B cell (primary cell): Measurements from ENCODE around the gene HDAC7. TPM values are rescaled to one million over a fixed set of nuclear protein-coding genes. Genes with fewer than 3 reads are reported as not detected.

Experiments
- ATAC-seq: fragments of 200-7000 bp; cut with Tn5 transposase; one replicate; pipeline ENCODE4 v1.10.0; 2021; ENCODE audit warnings: low read depth, mild to moderate bottlenecking, moderate number of reproducible peaks, moderate library complexity
- CTCF ChIA-PET: fragments of 350-600 bp; sonication (Branson Sonifier 250); formaldehyde crosslinking; loops from one replicate; lab custom pipeline; 2021; ENCODE audit warnings: antibody characterized with exemption, inconsistent platforms; lab: Charles Lee
- POLR2A ChIA-PET: fragments of 350-600 bp; sonication (Branson Sonifier 250); formaldehyde crosslinking; loops from one replicate; lab custom pipeline; 2021; ENCODE audit warnings: antibody characterized with exemption; lab: Charles Lee
- DNase-seq: peaks from one replicate; pipeline ENCODE4 v3.0.0; 2013
- H2AFZ ChIP-seq: 2 replicates; pipeline ENCODE4 v1.6.1; 2012; ENCODE audit warnings: mild to moderate bottlenecking, low read depth, low read length; ENCODE audit not compliant: insufficient read depth, poor library complexity, severe bottlenecking
- H3K27ac ChIP-seq, 2 donors: 1 replicate in 1 of 2; 2 replicates in 1 of 2; pipeline ENCODE4 v1.5.1; 2012 to 2013; ENCODE audit warnings: low read length in 2 of 2, mild to moderate bottlenecking in 2 of 2, moderate library complexity in 1 of 2
- H3K27me3 ChIP-seq, 4 experiments: fragments of 200-600 bp in 1 of 4; sonication (generic) in 1 of 4; replicated peaks in 1 of 4; 1 replicate in 2 of 4; 2 replicates in 2 of 4; pipeline versions ENCODE4 v1.6.1 to v1.7.0; 2013 to 2016; ENCODE audit warnings: low read length in 3 of 4, mild to moderate bottlenecking in 2 of 4, mixed read lengths in 1 of 4, moderate library complexity in 1 of 4; ENCODE audit not compliant: insufficient read depth in 4 of 4, control insufficient read depth in 3 of 4; ENCODE audit errors: control extremely low read depth in 1 of 4
- H3K36me3 ChIP-seq, 2 experiments: replicated peaks in 1 of 2; 1 replicate in 1 of 2; 2 replicates in 1 of 2; pipeline versions ENCODE4 v1.6.1 to v1.7.1; 2013; ENCODE audit warnings: low read length in 1 of 2; ENCODE audit not compliant: insufficient read depth in 2 of 2, control insufficient read depth in 1 of 2; ENCODE audit errors: control extremely low read depth in 1 of 2, extremely low read depth in 1 of 2
- H3K4me1 ChIP-seq, 2 donors: fragments of 200-600 bp in 1 of 2; sonication (generic) in 1 of 2; 1 replicate in 1 of 2; 2 replicates in 1 of 2; pipeline versions ENCODE4 v1.5.1 to v1.6.1; 2013 to 2017; ENCODE audit warnings: low read length in 2 of 2; ENCODE audit not compliant: control insufficient read depth in 2 of 2, insufficient read depth in 2 of 2
- H3K4me2 ChIP-seq: replicated peaks from 2 replicates; pipeline ENCODE3; 2012; ENCODE audit warnings: mild to moderate bottlenecking, low read depth, low read length; ENCODE audit not compliant: poor library complexity, severe bottlenecking
- H3K4me3 ChIP-seq, 5 experiments: fragments of 200-600 bp in 1 of 5; sonication (generic) in 1 of 5; 1 replicate in 3 of 5; 2 replicates in 2 of 5; pipeline versions ENCODE4 v1.5.1 to v1.7.0; 2011 to 2016; ENCODE audit warnings: low read length in 4 of 5, mild to moderate bottlenecking in 4 of 5, low read depth in 2 of 5, control low read depth in 1 of 5, moderate library complexity in 1 of 5; ENCODE audit not compliant: insufficient read depth in 1 of 5; ENCODE audit errors: control extremely low read depth in 1 of 5, extremely low read depth in 1 of 5
- H3K79me2 ChIP-seq: fragments of 200-600 bp; sonication (generic); one replicate; pipeline ENCODE4 v1.6.0; 2016; ENCODE audit warnings: low read length; ENCODE audit not compliant: control insufficient read depth, insufficient read depth
- H3K9ac ChIP-seq: fragments of 200-600 bp; sonication (generic); 2 replicates; pipeline ENCODE4 v1.6.1; 2017; ENCODE audit warnings: mild to moderate bottlenecking, low read length, moderate library complexity
- H3K9me3 ChIP-seq, 3 donors: one replicate each; pipeline versions ENCODE4 v1.6.1 to v1.7.1; 2013; ENCODE audit warnings: low read length in 2 of 3; ENCODE audit not compliant: control insufficient read depth in 2 of 3, insufficient read depth in 1 of 3; ENCODE audit errors: control extremely low read depth in 1 of 3
- H4K20me1 ChIP-seq: 2 replicates; pipeline ENCODE4 v1.6.0; 2012; ENCODE audit warnings: mild to moderate bottlenecking, low read length; ENCODE audit not compliant: insufficient read depth, control insufficient read depth, poor library complexity, severe bottlenecking
- H3K27ac Mint-ChIP-seq: one replicate; pipeline ENCODE4 v1.8.0; 2021; ENCODE audit warnings: mixed read lengths
- H3K27me3 Mint-ChIP-seq: one replicate; pipeline ENCODE4 v1.8.0; 2021; ENCODE audit warnings: mixed read lengths
- H3K4me1 Mint-ChIP-seq: one replicate; pipeline ENCODE4 v1.8.0; 2021; ENCODE audit warnings: mixed read lengths
- H3K4me3 Mint-ChIP-seq: one replicate; pipeline ENCODE4 v1.8.0; 2021; ENCODE audit warnings: mixed read lengths
- H3K9me3 Mint-ChIP-seq: one replicate; pipeline ENCODE4 v1.8.0; 2022; ENCODE audit warnings: mixed read lengths; ENCODE audit not compliant: insufficient read depth
- EZH2 ChIP-seq: IDR thresholded peaks from 2 replicates; pipeline ENCODE4 v1.6.1; 2012; ENCODE audit warnings: borderline replicate concordance, low read depth, mild to moderate bottlenecking, moderate library complexity, low read length; ENCODE audit not compliant: insufficient read depth, poor library complexity, severe bottlenecking
- WGBS: methylation state at CpG from one replicate; pipeline ENCODE4 v1.1.5; 2013; ENCODE audit warnings: missing lambda C conversion rate; ENCODE audit not compliant: insufficient coverage; 5-methylcytosine and 5-hydroxymethylcytosine counted together
- intact Hi-C: fragments of 100-400 bp; cut with micrococcal nuclease; formaldehyde crosslinking; loops from one replicate; pipeline ENCODE4 v1.10.0; 2022
- polyA plus RNA-seq: library from polyadenylated mRNA; depleted of rRNA; stranded (reverse); fragments of >200 nt; gene quantifications from 2 replicates; pipeline ENCODE4 v1.2.3, GENCODE V29; 2012
- total RNA-seq, 2 donors: library from RNA; stranded (reverse); fragments of 120-200 nt in 1 of 2; gene quantifications; 1 replicate in 1 of 2; 2 replicates in 1 of 2; pipeline versions ENCODE4 v1.2.3 to v1.2.4, GENCODE V29; 2013 to 2022
- TF ChIP-seq, protein P1 (sequence below): fragments of 200-600 bp; IDR thresholded peaks from one replicate; pipeline ENCODE4 v1.8.0; 2022; ENCODE audit warnings: antibody characterized with exemption, mild to moderate bottlenecking

HDAC7 gene
- total and polyA plus RNA-seq, 2 donors (not counting 1 experiment from before 2014, with no cell fraction given): 87.2 to 178 TPM

DNA sequence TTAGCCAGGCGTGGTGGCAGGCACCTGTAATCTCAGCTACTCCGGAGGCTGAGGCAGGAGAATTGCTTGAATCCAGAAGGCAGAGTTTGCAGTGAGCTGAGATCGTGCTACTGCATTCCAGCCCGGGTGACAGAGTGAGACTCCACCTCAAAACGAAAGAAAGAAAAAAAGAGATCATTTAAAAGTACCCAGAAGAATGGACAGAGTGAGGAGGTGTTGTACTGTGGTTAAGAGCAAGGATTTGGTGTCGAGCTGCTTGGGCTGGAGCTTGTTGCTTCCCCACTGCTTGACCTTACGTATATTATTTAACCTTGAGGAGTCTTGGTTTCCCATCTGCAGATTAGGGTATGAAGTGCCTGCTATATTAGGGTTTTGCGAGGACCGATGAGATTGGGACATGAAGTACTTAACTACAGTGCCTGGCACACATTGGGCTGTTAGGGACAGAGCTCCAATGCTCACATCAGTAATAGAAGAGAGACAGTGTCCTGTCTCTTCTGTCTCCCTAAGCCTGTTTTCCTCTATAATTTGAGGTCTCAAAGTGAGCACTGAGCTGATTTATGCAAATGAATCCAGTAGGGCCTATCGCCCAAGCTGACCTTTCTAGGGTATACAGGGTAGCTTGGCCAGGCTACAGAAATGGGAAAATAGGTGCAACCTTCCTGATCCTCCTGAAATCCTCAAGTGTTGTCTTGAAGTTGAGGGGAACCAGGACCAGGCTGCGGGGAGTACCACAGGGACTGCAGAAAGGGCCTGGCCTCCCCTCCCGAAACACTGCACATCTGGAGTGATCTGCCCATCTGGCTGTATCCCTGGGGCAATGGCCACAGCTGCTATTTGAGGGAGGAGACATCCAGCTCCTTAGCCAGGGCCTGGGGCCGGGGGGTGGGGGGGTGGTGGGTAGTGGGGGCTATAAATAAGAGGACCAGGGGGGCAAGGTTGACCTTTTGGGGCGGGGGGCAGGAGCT, 8.6 kb upstream of the HDAC7 start:
- ChIA-PET CTCF (interaction anchor here (0.8 to 23.8 kb wide), 6 partner anchors 9 to 122 kb away, joined by 3 to 1203 read pairs (median 24); partner anchors contain the start of genes HDAC7 and SLC48A1), POLR2A (interaction anchor here (0.6 to 1.7 kb wide), 5 partner anchors 11 to 336 kb away, joined by 4 to 17 read pairs (median 5); no protein-coding TSS in a partner anchor)
- H3K27ac ChIP-seq: no peak overlapping the region
- H3K4me1 ChIP-seq: peaks cover 26 to 33% of the 10 kb centered on the region in 2 donors
- H3K4me1 Mint-ChIP-seq: peaks cover 48% of the 10 kb centered on the region
- H3K27ac Mint-ChIP-seq: no peak overlapping the region
- no peak for TF ChIP-seq EZH2
- TF ChIP-seq, protein P1, sequence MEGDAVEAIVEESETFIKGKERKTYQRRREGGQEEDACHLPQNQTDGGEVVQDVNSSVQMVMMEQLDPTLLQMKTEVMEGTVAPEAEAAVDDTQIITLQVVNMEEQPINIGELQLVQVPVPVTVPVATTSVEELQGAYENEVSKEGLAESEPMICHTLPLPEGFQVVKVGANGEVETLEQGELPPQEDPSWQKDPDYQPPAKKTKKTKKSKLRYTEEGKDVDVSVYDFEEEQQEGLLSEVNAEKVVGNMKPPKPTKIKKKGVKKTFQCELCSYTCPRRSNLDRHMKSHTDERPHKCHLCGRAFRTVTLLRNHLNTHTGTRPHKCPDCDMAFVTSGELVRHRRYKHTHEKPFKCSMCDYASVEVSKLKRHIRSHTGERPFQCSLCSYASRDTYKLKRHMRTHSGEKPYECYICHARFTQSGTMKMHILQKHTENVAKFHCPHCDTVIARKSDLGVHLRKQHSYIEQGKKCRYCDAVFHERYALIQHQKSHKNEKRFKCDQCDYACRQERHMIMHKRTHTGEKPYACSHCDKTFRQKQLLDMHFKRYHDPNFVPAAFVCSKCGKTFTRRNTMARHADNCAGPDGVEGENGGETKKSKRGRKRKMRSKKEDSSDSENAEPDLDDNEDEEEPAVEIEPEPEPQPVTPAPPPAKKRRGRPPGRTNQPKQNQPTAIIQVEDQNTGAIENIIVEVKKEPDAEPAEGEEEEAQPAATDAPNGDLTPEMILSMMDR: no peak
- intact Hi-C loops: no loop called here
- H3K79me2 ChIP-seq: no peaks in the 10 kb centered on the region
- H3K4me3 Mint-ChIP-seq: no peak overlapping the region
- H4K20me1 ChIP-seq: no peaks in the 10 kb centered on the region
- H3K9me3 ChIP-seq: no peaks in the 10 kb centered on the region
- H3K27me3 ChIP-seq: no peaks in the 10 kb centered on the region
- H3K27me3 Mint-ChIP-seq: no peaks in the 10 kb centered on the region
- H3K9ac ChIP-seq: no peak overlapping the region
- H3K9me3 Mint-ChIP-seq: no peaks in the 10 kb centered on the region
- H2AFZ ChIP-seq: no peak overlapping the region
- DNase-seq: no peak
- H3K36me3 ChIP-seq: no peaks in the 10 kb centered on the region
- H3K4me3 ChIP-seq: no peak overlapping the region
- ATAC-seq: no peak
- 90% methylated on average over 8 of the region's 14 CpGs for WGBS
- no peak overlapping the region for H3K4me2 ChIP-seq

- no peaks in the 10 kb centered on the region for H3K9me3 Mint-ChIP-seq
- no peak overlapping the region for H3K27ac ChIP-seq
- DNase-seq: no peak
- intact Hi-C loops: no loop called here
- H3K4me2 ChIP-seq: no peak overlapping the region
- no peak for ATAC-seq
- TF ChIP-seq EZH2: no peak
- TF ChIP-seq, protein P1: no peak
- ChIA-PET POLR2A (interaction anchor here (1.6 kb wide), 1 partner anchor 17 kb away, joined by 4 read pairs; no protein-coding TSS in a partner anchor), CTCF (interaction anchor here (1.3 to 2.3 kb wide), 3 partner anchors 9 to 81 kb away, joined by 3 to 11 read pairs (median 7); no protein-coding TSS in a partner anchor)
- H3K79me2 ChIP-seq: peaks cover 6% of the 10 kb centered on the region
- no peaks in the 10 kb centered on the region for H3K27me3 Mint-ChIP-seq
- no peaks in the 10 kb centered on the region for H3K9me3 ChIP-seq
- no peak overlapping the region for H2AFZ ChIP-seq
- H4K20me1 ChIP-seq: no peaks in the 10 kb centered on the region
- peaks cover 38% of the 10 kb centered on the region for H3K4me1 Mint-ChIP-seq
- H3K36me3 ChIP-seq: no peaks in the 10 kb centered on the region
- H3K9ac ChIP-seq: no peak overlapping the region
- WGBS: 90% methylated on average over 5 of the region's 6 CpGs
- no peak overlapping the region for H3K27ac Mint-ChIP-seq
- H3K27me3 ChIP-seq: no peaks in the 10 kb centered on the region
- peaks cover 17 to 26% of the 10 kb centered on the region in 2 donors for H3K4me1 ChIP-seq
- no peak overlapping the region for H3K4me3 ChIP-seq
- H3K4me3 Mint-ChIP-seq: no peak overlapping the region
These were observed 5.5 kb upstream of the HDAC7 start for GRCh38 chr12:47825173-47825639.
